IMR-90 (cell line): Measurements from ENCODE around the gene ZNRD2. TPM values are rescaled to one million over a fixed set of nuclear protein-coding genes. Genes with fewer than 3 reads are reported as not detected.

Experiments used
- ATAC-seq: fragments of 200-7000 bp; cut with Tn5 transposase; 2 replicates; pipeline ENCODE4 v1.9.1; 2020; ENCODE audit warnings: low read depth, mild to moderate bottlenecking, moderate library complexity
- BruUV-seq: library from RNA; stranded (reverse); fragments of 400-500 nt; replicated peaks from 2 replicates; lab custom pipeline; 2021; lab: Mats Ljungman, UMichigan
- CTCF ChIA-PET: fragments of 300-600 bp; formaldehyde crosslinking; extraction: SDS; loops from one replicate; lab custom pipeline; 2021; ENCODE audit warnings: antibody characterized with exemption; lab: Yijun Ruan, JAX
- POLR2A ChIA-PET: fragments of 300-600 bp; sonication (Branson Sonifier 250); formaldehyde crosslinking; loops from one replicate; lab custom pipeline; 2022; ENCODE audit warnings: antibody characterized with exemption; ENCODE audit not compliant: unreplicated experiment; lab: Charles Lee
- DNase-seq: peaks from one replicate; pipeline ENCODE4 v3.0.0; 2013
- H2AFZ ChIP-seq: replicated peaks from 2 replicates; pipeline ENCODE3; 2013; ENCODE audit warnings: low read length, mild to moderate bottlenecking; ENCODE audit not compliant: poor library complexity
- H2AK5ac ChIP-seq: 2 replicates; pipeline ENCODE4 v1.6.1; 2013; ENCODE audit warnings: low read depth, low read length, inconsistent platforms
- H2AK9ac ChIP-seq: replicated peaks from 2 replicates; pipeline ENCODE3; 2013; ENCODE audit warnings: mild to moderate bottlenecking, low read depth, low read length, moderate library complexity; ENCODE audit not compliant: poor library complexity
- H2BK120ac ChIP-seq: 2 replicates; pipeline ENCODE4 v1.6.1; 2013; ENCODE audit warnings: low read depth, low read length, inconsistent platforms
- H2BK15ac ChIP-seq: 3 replicates; pipeline ENCODE4 v1.6.1; 2013; ENCODE audit warnings: low read depth, low read length, inconsistent platforms
- H2BK20ac ChIP-seq: 2 replicates; pipeline ENCODE4 v1.6.1; 2013; ENCODE audit warnings: low read depth, mild to moderate bottlenecking, inconsistent platforms, low read length, moderate library complexity
- H2BK5ac ChIP-seq: 2 replicates; pipeline ENCODE4 v1.6.1; 2013; ENCODE audit warnings: mild to moderate bottlenecking, low read depth, low read length, inconsistent platforms; ENCODE audit not compliant: poor library complexity, severe bottlenecking
- H3K14ac ChIP-seq: replicated peaks from 2 replicates; pipeline ENCODE4 v1.6.1; 2013; ENCODE audit warnings: low read depth, low read length, inconsistent platforms
- H3K18ac ChIP-seq: 2 replicates; pipeline ENCODE4 v1.6.1; 2013; ENCODE audit warnings: low read depth, low read length, control low read depth
- H3K23ac ChIP-seq: 2 replicates; pipeline ENCODE4 v1.6.1; 2013; ENCODE audit warnings: low read depth, low read length, inconsistent platforms
- H3K27ac ChIP-seq: 2 replicates; pipeline ENCODE4 v1.5.1; 2013; ENCODE audit warnings: mild to moderate bottlenecking, control low read depth, low read length; ENCODE audit not compliant: insufficient read depth
- H3K27me3 ChIP-seq: 2 replicates; pipeline ENCODE4 v1.6.1; 2013; ENCODE audit warnings: low read length; ENCODE audit not compliant: control insufficient read depth, insufficient read depth
- H3K36me3 ChIP-seq: 2 replicates; pipeline ENCODE4 v1.6.1; 2013; ENCODE audit warnings: low read length, mixed read lengths; ENCODE audit not compliant: control insufficient read depth, insufficient read depth
- H3K4ac ChIP-seq: 2 replicates; pipeline ENCODE4 v1.6.1; 2013; ENCODE audit warnings: low read depth, low read length, inconsistent platforms
- H3K4me1 ChIP-seq: 2 replicates; pipeline ENCODE4 v1.6.1; 2013; ENCODE audit warnings: low read length, mixed read lengths; ENCODE audit not compliant: control insufficient read depth, insufficient read depth
- H3K4me2 ChIP-seq: 2 replicates; pipeline ENCODE4 v1.6.1; 2013; ENCODE audit warnings: low read depth, mild to moderate bottlenecking, control low read depth, low read length, moderate library complexity
- H3K4me3 ChIP-seq: 2 replicates; pipeline ENCODE4 v1.5.1; 2013; ENCODE audit warnings: low read depth, mild to moderate bottlenecking, control low read depth, low read length, moderate library complexity; ENCODE audit not compliant: insufficient read depth
- H3K56ac ChIP-seq: 2 replicates; pipeline ENCODE4 v1.6.1; 2013; ENCODE audit warnings: low read length, inconsistent platforms; ENCODE audit not compliant: insufficient read depth; ENCODE audit errors: extremely low read depth
- H3K79me1 ChIP-seq, 2 experiments: 2 replicates each; pipeline ENCODE4 v1.6.1; 2013; ENCODE audit warnings: low read length in 2 of 2, inconsistent platforms in 1 of 2, low read depth in 1 of 2
- H3K9ac ChIP-seq: 2 replicates; pipeline ENCODE4 v1.6.1; 2013; ENCODE audit warnings: low read depth, low read length, control low read depth
- H3K9me1 ChIP-seq: 2 replicates; pipeline ENCODE4 v1.6.1; 2013; ENCODE audit warnings: low read length, inconsistent platforms; ENCODE audit not compliant: insufficient read depth
- H3K9me3 ChIP-seq: 2 replicates; pipeline ENCODE4 v1.6.1; 2013; ENCODE audit warnings: low read length; ENCODE audit not compliant: control insufficient read depth, insufficient read depth
- H4K20me1 ChIP-seq: 2 replicates; pipeline ENCODE4 v1.6.1; 2013; ENCODE audit warnings: low read length, inconsistent platforms; ENCODE audit not compliant: insufficient read depth
- H4K5ac ChIP-seq: 2 replicates; pipeline ENCODE4 v1.6.1; 2013; ENCODE audit warnings: mild to moderate bottlenecking, low read depth, low read length, control low read depth
- H4K8ac ChIP-seq, 2 experiments: 2 replicates each; pipeline ENCODE4 v1.6.1; 2013; ENCODE audit warnings: low read depth in 2 of 2, low read length in 2 of 2, control low read depth in 1 of 2, inconsistent platforms in 1 of 2
- H4K91ac ChIP-seq: 2 replicates; pipeline ENCODE4 v1.6.1; 2013; ENCODE audit warnings: low read depth, low read length, inconsistent platforms; ENCODE audit not compliant: insufficient read depth
- POLR2A ChIP-seq: IDR thresholded peaks from 2 replicates; pipeline ENCODE4 v1.6.1; 2012; ENCODE audit warnings: mild to moderate bottlenecking, low read depth, low read length
- RAD21 ChIP-seq: IDR thresholded peaks from 2 replicates; pipeline ENCODE4 v1.6.1; 2012; ENCODE audit warnings: low read length, improper control_type of control experiment
- RCOR1 ChIP-seq: IDR thresholded peaks from 2 replicates; pipeline ENCODE4 v1.6.1; 2012; ENCODE audit warnings: mild to moderate bottlenecking, low read length, improper control_type of control experiment; ENCODE audit not compliant: insufficient replicate concordance
- whole genome bisulfite sequencing, 2 experiments: methylation state at CpG; one replicate each; pipeline versions ENCODE4 v1.1.5 to v1.1.7; 2013; ENCODE audit warnings: missing lambda C conversion rate in 2 of 2; ENCODE audit not compliant: insufficient read length in 1 of 2; ENCODE audit errors: extremely low coverage in 2 of 2; 5-methylcytosine and 5-hydroxymethylcytosine counted together
- dilution Hi-C: fragments of 300-500 bp; cut with HindIII; formaldehyde crosslinking; loops from one replicate; pipeline ENCODE4 v1.14.3; 2018; ENCODE audit warnings: low sequenced_read_pairs; ENCODE audit not compliant: unreplicated experiment
- in situ Hi-C: fragments of 300-500 bp; cut with MboI; formaldehyde crosslinking; loops from 3 replicates; pipeline ENCODE4 v1.14.3; 2019; ENCODE audit warnings: low sequenced_read_pairs, inconsistent platforms, mixed read lengths
- intact Hi-C: fragments of 100-400 bp; cut with micrococcal nuclease; formaldehyde crosslinking; loops from 2 replicates; pipeline ENCODE4 v1.10.0; 2022
- polyA plus RNA-seq, 3 experiments: library from polyadenylated mRNA; depleted of rRNA; stranded (reverse); fragments of >200 nt; gene quantifications; 2 replicates each; pipeline ENCODE4 v1.2.3, GENCODE V29; 2012; ENCODE audit warnings: low replicate concordance in 1 of 3
- total RNA-seq: library from RNA; depleted of rRNA; stranded (reverse); fragments of >200 nt; gene quantifications from 2 replicates; pipeline ENCODE4 v1.2.3, GENCODE V29; 2012
- TF ChIP-seq, protein P1 (sequence below): conservative IDR thresholded peaks from 2 replicates; pipeline ENCODE4 v1.5.1; 2012; ENCODE audit warnings: mild to moderate bottlenecking, low read depth, low read length, improper control_type of control experiment

The ZNRD2 gene
- total and polyA plus RNA-seq, 2 of the 4 experiments (the other 2 are of a cell fraction): 75.6 to 90.3 TPM

DNA sequence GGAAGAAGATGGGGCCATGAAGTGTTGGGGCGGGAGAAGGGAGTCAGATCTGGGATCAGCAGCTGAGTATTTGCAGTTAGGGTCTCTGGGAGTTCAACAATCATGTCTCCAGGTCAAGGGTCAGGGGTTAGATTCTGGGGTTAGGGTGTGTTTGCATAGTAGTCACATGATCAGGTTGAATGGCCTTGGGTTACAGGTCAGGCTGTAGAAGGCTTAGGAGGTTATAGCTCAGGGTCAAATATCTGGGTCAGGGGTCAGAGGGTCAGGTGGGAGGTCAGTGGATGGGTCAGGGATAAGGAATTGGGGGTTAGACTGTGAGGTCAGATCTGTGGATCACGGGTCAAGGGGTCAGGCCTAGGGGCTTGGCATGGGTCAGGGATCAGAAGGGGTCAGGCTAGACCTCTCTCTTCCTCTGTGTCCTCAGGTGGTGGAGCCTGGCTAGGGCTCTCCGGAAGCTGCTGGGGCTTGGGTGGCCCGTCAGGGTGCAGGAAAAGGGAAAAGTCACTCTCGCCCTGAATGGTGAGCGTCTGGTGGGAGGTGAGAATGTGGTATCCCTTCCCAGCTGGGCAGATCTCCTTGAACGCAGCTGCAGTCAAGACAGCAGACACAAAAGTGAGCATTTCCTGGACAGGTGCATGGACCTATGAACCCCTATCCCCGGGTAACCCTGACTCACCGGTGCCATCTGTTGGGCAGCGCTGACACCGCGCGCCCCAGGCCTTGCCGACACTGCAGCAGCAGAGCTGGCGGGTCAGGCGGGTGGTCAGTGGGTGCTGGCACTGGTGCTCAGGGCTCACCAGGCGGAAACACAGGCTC lies 18.5 kb upstream of the ZNRD2 start:
- Histone ChIP-seq H2AK5ac (no peak overlapping the region), H3K9me1 (peaks cover 11% of the 10 kb centered on the region), H2BK15ac (no peak overlapping the region), H3K18ac (no peak overlapping the region), H2AFZ (no peak overlapping the region), H2BK20ac (no peak overlapping the region), H4K20me1 (peaks cover 19% of the 10 kb centered on the region), H3K4ac (no peak overlapping the region), H3K4me3 (no peak overlapping the region), H3K36me3 (peaks cover 36% of the 10 kb centered on the region), H3K79me1 (peaks cover 16 to 35% of the 10 kb centered on the region in 2 experiments), H3K4me1 (peaks cover 16% of the 10 kb centered on the region), H4K5ac (no peak overlapping the region), H3K4me2 (no peak overlapping the region), H4K91ac (no peak overlapping the region), H3K27ac (no peak overlapping the region), H4K8ac (no peak overlapping the region), H3K23ac (no peak overlapping the region), H3K56ac (no peak overlapping the region), H2BK5ac (no peak overlapping the region), H3K9ac (no peak overlapping the region), H2AK9ac (no peak overlapping the region), H3K9me3 (no peaks in the 10 kb centered on the region), H3K27me3 (no peaks in the 10 kb centered on the region), H2BK120ac (no peak overlapping the region), H3K14ac (no peak overlapping the region)
- ATAC-seq (no peak), DNase-seq (peak; percentile 22)
- intact Hi-C loops: no loop called here
- CTCF ChIA-PET: no interaction called here
- in situ Hi-C loops: no loop called here
- BruUV-seq: no TSS peak
- WGBS, 2 experiments: 84% methylated on average over 11 of the region's 17 CpGs; no CpG with 5 or more reads in 1 of the 2 experiments
- TF ChIP-seq RAD21 (no peak), POLR2A (no peak), RCOR1 (no peak)
- TF ChIP-seq, protein P1, sequence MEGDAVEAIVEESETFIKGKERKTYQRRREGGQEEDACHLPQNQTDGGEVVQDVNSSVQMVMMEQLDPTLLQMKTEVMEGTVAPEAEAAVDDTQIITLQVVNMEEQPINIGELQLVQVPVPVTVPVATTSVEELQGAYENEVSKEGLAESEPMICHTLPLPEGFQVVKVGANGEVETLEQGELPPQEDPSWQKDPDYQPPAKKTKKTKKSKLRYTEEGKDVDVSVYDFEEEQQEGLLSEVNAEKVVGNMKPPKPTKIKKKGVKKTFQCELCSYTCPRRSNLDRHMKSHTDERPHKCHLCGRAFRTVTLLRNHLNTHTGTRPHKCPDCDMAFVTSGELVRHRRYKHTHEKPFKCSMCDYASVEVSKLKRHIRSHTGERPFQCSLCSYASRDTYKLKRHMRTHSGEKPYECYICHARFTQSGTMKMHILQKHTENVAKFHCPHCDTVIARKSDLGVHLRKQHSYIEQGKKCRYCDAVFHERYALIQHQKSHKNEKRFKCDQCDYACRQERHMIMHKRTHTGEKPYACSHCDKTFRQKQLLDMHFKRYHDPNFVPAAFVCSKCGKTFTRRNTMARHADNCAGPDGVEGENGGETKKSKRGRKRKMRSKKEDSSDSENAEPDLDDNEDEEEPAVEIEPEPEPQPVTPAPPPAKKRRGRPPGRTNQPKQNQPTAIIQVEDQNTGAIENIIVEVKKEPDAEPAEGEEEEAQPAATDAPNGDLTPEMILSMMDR: peak; percentile 34; the same call in 1 of the 2 replicates
- POLR2A ChIA-PET: no interaction called here
- dilution Hi-C loops: no loop called here
